NT2/D1 (cell line): ENCODE data around the gene ARRB1.

Experiments
- SUZ12 ChIP-seq: IDR thresholded peaks from 2 replicates; pipeline ENCODE4 v1.6.1; 2011; ENCODE audit not compliant: insufficient read length, insufficient read depth; ENCODE audit errors: extremely low read depth
- YY1 ChIP-seq: IDR thresholded peaks from 2 replicates; pipeline ENCODE4 v1.6.1; 2011; ENCODE audit not compliant: insufficient read length, insufficient read depth
- ZNF274 ChIP-seq: IDR thresholded peaks from 2 replicates; pipeline ENCODE4 v1.6.1; 2011; ENCODE audit warnings: mild to moderate bottlenecking, low read depth, low read length

- TF ChIP-seq ZNF274: no peak
- no peak for TF ChIP-seq SUZ12
- TF ChIP-seq YY1: no peak
These were observed 88.3 kb downstream of the ARRB1 start for GRCh38 chr11:75262961-75263852.
